ENCODE data around the gene SLC8B1.

The SLC8B1 gene

GRCh38 chr12:113271466-113271852, 63.5 kb downstream of the SLC8B1 start:
- DNase-seq (ENCODE audit: low read depth): no peak
- no peak overlapping the region for H3K4me3 ChIP-seq (ENCODE audit: control insufficient read depth, low read depth, low read length)
- TF ChIP-seq CTCF (IDR thresholded peaks at IDR 0.05; ENCODE audit: control insufficient read depth, insufficient read depth, low read depth, low read length, missing control alignments): no peak

GRCh38 chr12:113270709-113271009, 64.2 kb downstream of the SLC8B1 start:
- DNase-seq (ENCODE audit: low read depth): no peak
- TF ChIP-seq CTCF (IDR thresholded peaks at IDR 0.05; ENCODE audit: control insufficient read depth, insufficient read depth, low read depth, low read length, missing control alignments): no peak
- no peak overlapping the region for H3K4me3 ChIP-seq (ENCODE audit: control insufficient read depth, low read depth, low read length)

GRCh38 chr12:113269257-113269943, 65.5 kb downstream of the SLC8B1 start:
- H3K4me3 ChIP-seq (ENCODE audit: control insufficient read depth, low read depth, low read length): no peak overlapping the region
- no peak for TF ChIP-seq CTCF (IDR thresholded peaks at IDR 0.05; ENCODE audit: control insufficient read depth, insufficient read depth, low read depth, low read length, missing control alignments)
- no peak for DNase-seq (ENCODE audit: low read depth)

GRCh38 chr12:113268621-113269020, 66.3 kb downstream of the SLC8B1 start:
- no peak overlapping the region for H3K4me3 ChIP-seq (ENCODE audit: control insufficient read depth, low read depth, low read length)
- no peak for TF ChIP-seq CTCF (IDR thresholded peaks at IDR 0.05; ENCODE audit: control insufficient read depth, insufficient read depth, low read depth, low read length, missing control alignments)
- DNase-seq (ENCODE audit: low read depth): no peak

- H3K4me3 ChIP-seq (ENCODE audit: control insufficient read depth, low read depth, low read length): no peak overlapping the region
- DNase-seq (ENCODE audit: low read depth): no peak
- TF ChIP-seq CTCF (IDR thresholded peaks at IDR 0.05; ENCODE audit: control insufficient read depth, insufficient read depth, low read depth, low read length, missing control alignments): no peak
Measured at GRCh38 chr12:113268136-113268535, 66.8 kb downstream of the SLC8B1 start.

GRCh38 chr12:113267621-113268020, 67.3 kb downstream of the SLC8B1 start:
- no peak for TF ChIP-seq CTCF (IDR thresholded peaks at IDR 0.05; ENCODE audit: control insufficient read depth, insufficient read depth, low read depth, low read length, missing control alignments)
- DNase-seq (ENCODE audit: low read depth): no peak
- no peak overlapping the region for H3K4me3 ChIP-seq (ENCODE audit: control insufficient read depth, low read depth, low read length)
